HepG2 (cell line): ENCODE measurements around the gene NUP153. TPM values are rescaled to one million over a fixed set of nuclear protein-coding genes. Genes with fewer than 3 reads are reported as not detected.

Experiments
- ARNTL ChIP-seq: sonication (generic); formaldehyde crosslinking; IDR thresholded peaks from 2 replicates; pipeline ENCODE4 v1.4.0; 2020; ENCODE audit warnings: mild to moderate bottlenecking, missing genetic modification reagents
- BCL6 ChIP-seq: IDR thresholded peaks from 2 replicates; pipeline ENCODE4 v1.6.1; 2016; ENCODE audit warnings: missing genetic modification reagents, missing compliant biosample characterization
- HHEX ChIP-seq: IDR thresholded peaks from 2 replicates; pipeline ENCODE4 v1.6.1; 2016; ENCODE audit warnings: control low read depth
- LRRFIP1 ChIP-seq: sonication (generic); formaldehyde crosslinking; conservative IDR thresholded peaks from 2 replicates; pipeline ENCODE4 v1.4.0; 2020; ENCODE audit warnings: missing genetic modification reagents
- MIER2 ChIP-seq: IDR thresholded peaks from 2 replicates; pipeline ENCODE4 v1.6.1; 2016; ENCODE audit warnings: missing biosample characterization, missing genetic modification reagents
- MNT ChIP-seq: fragments of 450-650 bp; IDR thresholded peaks from 2 replicates; pipeline ENCODE4 v1.6.1; 2016
- ZC3H4 ChIP-seq: sonication (generic); formaldehyde crosslinking; IDR thresholded peaks from 2 replicates; pipeline ENCODE4 v1.4.0; 2020; ENCODE audit warnings: missing genetic modification reagents, borderline replicate concordance
- ZFP62 ChIP-seq: sonication (generic); formaldehyde crosslinking; IDR thresholded peaks from 2 replicates; pipeline ENCODE4 v1.4.0; 2020; ENCODE audit warnings: missing genetic modification reagents
- ZNF232 ChIP-seq: sonication (generic); formaldehyde crosslinking; IDR thresholded peaks from 2 replicates; pipeline ENCODE4 v1.4.0; 2020; ENCODE audit warnings: missing genetic modification reagents, borderline replicate concordance
- ZNF619 ChIP-seq: sonication (generic); formaldehyde crosslinking; IDR thresholded peaks from 2 replicates; pipeline ENCODE4 v1.4.0; 2020; ENCODE audit warnings: mild to moderate bottlenecking, missing genetic modification reagents
- polyA plus RNA-seq, 8 experiments: library from polyadenylated mRNA; depleted of rRNA in 3 of 8; stranded (reverse) in 7 of 8; unstranded in 1 of 8; fragments of >200 nt; fragmentation: Illumina TruSeq in 4 of 8; extraction: Trizol in 4 of 8; gene quantifications; 2 replicates each; pipeline versions ENCODE4 v1.2.1 to v1.2.3, GENCODE V29; 2011 to 2016; ENCODE audit warnings: low read depth in 4 of 8, missing spikeins in 1 of 8, mixed read lengths in 1 of 8; ENCODE audit not compliant: insufficient read depth in 1 of 8
- total RNA-seq, 5 experiments: library from RNA; depleted of rRNA; stranded (reverse); fragments of >200 nt; fragmentation: Illumina TruSeq; extraction: Trizol; gene quantifications; 2 replicates each; pipeline ENCODE4 v1.2.3, GENCODE V29; 2016; ENCODE audit warnings: low read depth in 1 of 5
- TF ChIP-seq, protein P1 (sequence below): sonication (generic); formaldehyde crosslinking; IDR thresholded peaks from 2 replicates; pipeline ENCODE4 v1.9.0; 2021; ENCODE audit warnings: mild to moderate bottlenecking, missing genetic modification reagents
- TF ChIP-seq, protein P2 (sequence below): sonication (generic); formaldehyde crosslinking; IDR thresholded peaks from 2 replicates; pipeline ENCODE4 v1.4.0; 2020; ENCODE audit warnings: missing genetic modification reagents, borderline replicate concordance

NUP153 gene
- total and polyA plus RNA-seq, 2 of the 13 experiments (the other 11 are each of a cell fraction or from before 2014, with no cell fraction given), result 29.8 to 55.2 TPM

DNA sequence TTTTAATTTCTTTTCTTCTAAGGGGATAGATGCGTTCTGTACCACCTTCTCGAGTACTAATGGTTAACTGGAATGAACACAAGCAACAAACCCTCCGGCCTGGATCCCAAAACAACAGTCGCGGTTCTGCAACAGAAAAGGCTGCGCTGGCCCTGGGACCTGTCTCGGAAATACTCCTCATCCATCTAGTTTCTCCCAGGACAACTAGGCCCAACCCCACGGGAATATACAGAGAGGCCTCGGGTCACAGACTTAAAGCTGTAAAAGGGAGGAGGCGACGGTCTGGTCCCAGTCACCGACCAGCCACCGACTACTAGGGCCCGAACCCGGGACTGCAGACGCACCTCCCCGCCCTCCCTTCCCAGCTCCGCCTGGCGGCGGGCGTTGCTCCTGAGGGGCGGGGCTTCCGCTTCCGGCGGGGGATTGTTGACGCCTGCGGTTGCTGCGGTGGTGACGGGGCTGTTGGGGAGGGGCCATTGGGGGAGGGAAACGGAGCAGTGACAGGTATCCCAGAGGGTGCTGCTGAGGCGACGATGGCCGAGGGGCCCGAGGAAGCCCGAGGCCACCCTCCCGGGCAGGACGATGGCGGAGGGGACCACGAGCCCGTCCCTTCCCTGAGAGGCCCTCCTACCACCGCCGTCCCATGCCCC, 106.7 kb downstream of the NUP153 start, which contains the start of gene FAM8A1 (continued):
- TF ChIP-seq, protein P1, sequence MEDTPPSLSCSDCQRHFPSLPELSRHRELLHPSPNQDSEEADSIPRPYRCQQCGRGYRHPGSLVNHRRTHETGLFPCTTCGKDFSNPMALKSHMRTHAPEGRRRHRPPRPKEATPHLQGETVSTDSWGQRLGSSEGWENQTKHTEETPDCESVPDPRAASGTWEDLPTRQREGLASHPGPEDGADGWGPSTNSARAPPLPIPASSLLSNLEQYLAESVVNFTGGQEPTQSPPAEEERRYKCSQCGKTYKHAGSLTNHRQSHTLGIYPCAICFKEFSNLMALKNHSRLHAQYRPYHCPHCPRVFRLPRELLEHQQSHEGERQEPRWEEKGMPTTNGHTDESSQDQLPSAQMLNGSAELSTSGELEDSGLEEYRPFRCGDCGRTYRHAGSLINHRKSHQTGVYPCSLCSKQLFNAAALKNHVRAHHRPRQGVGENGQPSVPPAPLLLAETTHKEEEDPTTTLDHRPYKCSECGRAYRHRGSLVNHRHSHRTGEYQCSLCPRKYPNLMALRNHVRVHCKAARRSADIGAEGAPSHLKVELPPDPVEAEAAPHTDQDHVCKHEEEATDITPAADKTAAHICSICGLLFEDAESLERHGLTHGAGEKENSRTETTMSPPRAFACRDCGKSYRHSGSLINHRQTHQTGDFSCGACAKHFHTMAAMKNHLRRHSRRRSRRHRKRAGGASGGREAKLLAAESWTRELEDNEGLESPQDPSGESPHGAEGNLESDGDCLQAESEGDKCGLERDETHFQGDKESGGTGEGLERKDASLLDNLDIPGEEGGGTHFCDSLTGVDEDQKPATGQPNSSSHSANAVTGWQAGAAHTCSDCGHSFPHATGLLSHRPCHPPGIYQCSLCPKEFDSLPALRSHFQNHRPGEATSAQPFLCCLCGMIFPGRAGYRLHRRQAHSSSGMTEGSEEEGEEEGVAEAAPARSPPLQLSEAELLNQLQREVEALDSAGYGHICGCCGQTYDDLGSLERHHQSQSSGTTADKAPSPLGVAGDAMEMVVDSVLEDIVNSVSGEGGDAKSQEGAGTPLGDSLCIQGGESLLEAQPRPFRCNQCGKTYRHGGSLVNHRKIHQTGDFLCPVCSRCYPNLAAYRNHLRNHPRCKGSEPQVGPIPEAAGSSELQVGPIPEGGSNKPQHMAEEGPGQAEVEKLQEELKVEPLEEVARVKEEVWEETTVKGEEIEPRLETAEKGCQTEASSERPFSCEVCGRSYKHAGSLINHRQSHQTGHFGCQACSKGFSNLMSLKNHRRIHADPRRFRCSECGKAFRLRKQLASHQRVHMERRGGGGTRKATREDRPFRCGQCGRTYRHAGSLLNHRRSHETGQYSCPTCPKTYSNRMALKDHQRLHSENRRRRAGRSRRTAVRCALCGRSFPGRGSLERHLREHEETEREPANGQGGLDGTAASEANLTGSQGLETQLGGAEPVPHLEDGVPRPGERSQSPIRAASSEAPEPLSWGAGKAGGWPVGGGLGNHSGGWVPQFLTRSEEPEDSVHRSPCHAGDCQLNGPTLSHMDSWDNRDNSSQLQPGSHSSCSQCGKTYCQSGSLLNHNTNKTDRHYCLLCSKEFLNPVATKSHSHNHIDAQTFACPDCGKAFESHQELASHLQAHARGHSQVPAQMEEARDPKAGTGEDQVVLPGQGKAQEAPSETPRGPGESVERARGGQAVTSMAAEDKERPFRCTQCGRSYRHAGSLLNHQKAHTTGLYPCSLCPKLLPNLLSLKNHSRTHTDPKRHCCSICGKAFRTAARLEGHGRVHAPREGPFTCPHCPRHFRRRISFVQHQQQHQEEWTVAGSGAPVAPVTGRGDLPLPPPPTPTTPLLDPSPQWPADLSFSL (CRISPR knock-in tag), result no peak
- no peak for TF ChIP-seq HHEX
- TF ChIP-seq ARNTL (CRISPR knock-in tag), result no peak; the same call in 1 of the 2 replicates
- no peak for TF ChIP-seq ZFP62 (CRISPR knock-in tag)
- TF ChIP-seq LRRFIP1 (CRISPR knock-in tag), result peak; percentile 23; the same call in 1 of the 2 replicates
- 0 out of 2 replicates have a peak, but pooled peaks have one; percentile 20 for TF ChIP-seq MNT
- peak; percentile 54; the same call in 1 of the 2 replicates for TF ChIP-seq BCL6 (CRISPR knock-in tag)
- no peak for TF ChIP-seq ZNF232 (CRISPR knock-in tag)
- TF ChIP-seq, protein P2, sequence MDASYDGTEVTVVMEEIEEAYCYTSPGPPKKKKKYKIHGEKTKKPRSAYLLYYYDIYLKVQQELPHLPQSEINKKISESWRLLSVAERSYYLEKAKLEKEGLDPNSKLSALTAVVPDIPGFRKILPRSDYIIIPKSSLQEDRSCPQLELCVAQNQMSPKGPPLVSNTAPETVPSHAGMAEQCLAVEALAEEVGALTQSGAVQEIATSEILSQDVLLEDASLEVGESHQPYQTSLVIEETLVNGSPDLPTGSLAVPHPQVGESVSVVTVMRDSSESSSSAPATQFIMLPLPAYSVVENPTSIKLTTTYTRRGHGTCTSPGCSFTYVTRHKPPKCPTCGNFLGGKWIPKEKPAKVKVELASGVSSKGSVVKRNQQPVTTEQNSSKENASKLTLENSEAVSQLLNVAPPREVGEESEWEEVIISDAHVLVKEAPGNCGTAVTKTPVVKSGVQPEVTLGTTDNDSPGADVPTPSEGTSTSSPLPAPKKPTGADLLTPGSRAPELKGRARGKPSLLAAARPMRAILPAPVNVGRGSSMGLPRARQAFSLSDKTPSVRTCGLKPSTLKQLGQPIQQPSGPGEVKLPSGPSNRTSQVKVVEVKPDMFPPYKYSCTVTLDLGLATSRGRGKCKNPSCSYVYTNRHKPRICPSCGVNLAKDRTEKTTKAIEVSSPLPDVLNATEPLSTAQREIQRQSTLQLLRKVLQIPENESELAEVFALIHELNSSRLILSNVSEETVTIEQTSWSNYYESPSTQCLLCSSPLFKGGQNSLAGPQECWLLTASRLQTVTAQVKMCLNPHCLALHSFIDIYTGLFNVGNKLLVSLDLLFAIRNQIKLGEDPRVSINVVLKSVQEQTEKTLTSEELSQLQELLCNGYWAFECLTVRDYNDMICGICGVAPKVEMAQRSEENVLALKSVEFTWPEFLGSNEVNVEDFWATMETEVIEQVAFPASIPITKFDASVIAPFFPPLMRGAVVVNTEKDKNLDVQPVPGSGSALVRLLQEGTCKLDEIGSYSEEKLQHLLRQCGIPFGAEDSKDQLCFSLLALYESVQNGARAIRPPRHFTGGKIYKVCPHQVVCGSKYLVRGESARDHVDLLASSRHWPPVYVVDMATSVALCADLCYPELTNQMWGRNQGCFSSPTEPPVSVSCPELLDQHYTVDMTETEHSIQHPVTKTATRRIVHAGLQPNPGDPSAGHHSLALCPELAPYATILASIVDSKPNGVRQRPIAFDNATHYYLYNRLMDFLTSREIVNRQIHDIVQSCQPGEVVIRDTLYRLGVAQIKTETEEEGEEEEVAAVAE (CRISPR knock-in tag), result no peak
- peak; percentile 95 for TF ChIP-seq ZNF619 (CRISPR knock-in tag)
- TF ChIP-seq MIER2 (CRISPR knock-in tag), result peak; percentile 52; the same call in 1 of the 2 replicates
- TF ChIP-seq ZC3H4, result no peak
